OCI-LY1 (cell line): Measurements from ENCODE around the gene COBL.

Experiments used
- H2AFZ ChIP-seq: fragments of 200-600 bp; sonication (generic), shearing (Covaris generic); 2 replicates; pipeline ENCODE4 v1.6.0; 2014; ENCODE audit warnings: antibody characterized with exemption, mild to moderate bottlenecking, low read length
- H3F3A ChIP-seq: fragments of 200-600 bp; sonication (generic), shearing (Covaris generic); 2 replicates; pipeline ENCODE4 v1.6.0; 2014; ENCODE audit warnings: mild to moderate bottlenecking, antibody characterized with exemption, low read length, moderate library complexity; ENCODE audit not compliant: insufficient read depth
- H3K27ac ChIP-seq: fragments of 200-600 bp; sonication (generic); 2 replicates; pipeline ENCODE4 v1.5.1; 2014; ENCODE audit warnings: low read length, mixed run types, mild to moderate bottlenecking, low read depth; ENCODE audit not compliant: poor library complexity, severe bottlenecking
- H3K27me3 ChIP-seq: fragments of 200-600 bp; sonication (generic); 2 replicates; pipeline ENCODE4 v1.6.0; 2014; ENCODE audit warnings: antibody characterized with exemption, mild to moderate bottlenecking, low read length, moderate library complexity; ENCODE audit not compliant: insufficient read depth
- H3K36me3 ChIP-seq: fragments of 200-600 bp; sonication (generic); 2 replicates; pipeline ENCODE4 v1.6.1; 2014; ENCODE audit warnings: mild to moderate bottlenecking, antibody characterized with exemption, low read length, moderate library complexity, mixed read lengths; ENCODE audit not compliant: insufficient read depth
- H3K4me1 ChIP-seq: fragments of 200-600 bp; sonication (generic); 2 replicates; pipeline ENCODE4 v1.5.1; 2014; ENCODE audit warnings: mild to moderate bottlenecking, low read length, moderate library complexity; ENCODE audit not compliant: insufficient read depth, severe bottlenecking
- H3K4me2 ChIP-seq: fragments of 200-600 bp; sonication (generic), shearing (Covaris generic); 2 replicates; pipeline ENCODE4 v1.6.1; 2014; ENCODE audit warnings: low read length
- H3K4me3 ChIP-seq: fragments of 200-600 bp; sonication (generic); 2 replicates; pipeline ENCODE4 v1.5.1; 2014; ENCODE audit warnings: low read length, low read depth, mild to moderate bottlenecking, mixed read lengths; ENCODE audit not compliant: poor library complexity, severe bottlenecking
- H3K79me2 ChIP-seq: fragments of 200-600 bp; shearing (Covaris generic); 2 replicates; pipeline ENCODE4 v1.6.1; 2016; ENCODE audit warnings: mixed run types, low read length, mixed read lengths; ENCODE audit not compliant: insufficient read depth
- H3K9ac ChIP-seq: fragments of 200-600 bp; sonication (generic), shearing (Covaris generic); 2 replicates; pipeline ENCODE4 v1.6.1; 2014; ENCODE audit warnings: mild to moderate bottlenecking, low read length, mixed read lengths
- H3K9me2 ChIP-seq: fragments of 200-600 bp; sonication (generic), shearing (Covaris generic); 2 replicates; pipeline ENCODE4 v1.6.1; 2014; ENCODE audit warnings: low read depth, mild to moderate bottlenecking, low read length, mixed read lengths
- H3K9me3 ChIP-seq: fragments of 200-600 bp; shearing (Covaris generic); 2 replicates; pipeline ENCODE4 v1.6.1; 2014; ENCODE audit warnings: low read length, mixed read lengths
- H4K20me1 ChIP-seq: fragments of 200-600 bp; sonication (generic), shearing (Covaris generic); 2 replicates; pipeline ENCODE4 v1.6.0; 2016; ENCODE audit warnings: mild to moderate bottlenecking, low read length; ENCODE audit not compliant: insufficient read depth
- EZH2 ChIP-seq: fragments of 200-600 bp; sonication (generic), shearing (Covaris generic); IDR thresholded peaks from 2 replicates; pipeline ENCODE4 v1.8.0; 2017; ENCODE audit warnings: borderline replicate concordance, mixed run types, mild to moderate bottlenecking, antibody characterized with exemption, low read length, moderate library complexity, mixed read lengths
- TF ChIP-seq, protein P1 (sequence below): fragments of 200-600 bp; sonication (generic), shearing (Covaris generic); IDR thresholded peaks from 2 replicates; pipeline ENCODE4 v1.5.1; 2017; ENCODE audit warnings: mild to moderate bottlenecking, antibody characterized with exemption, low read length, moderate library complexity, mixed read lengths

COBL gene

DNA sequence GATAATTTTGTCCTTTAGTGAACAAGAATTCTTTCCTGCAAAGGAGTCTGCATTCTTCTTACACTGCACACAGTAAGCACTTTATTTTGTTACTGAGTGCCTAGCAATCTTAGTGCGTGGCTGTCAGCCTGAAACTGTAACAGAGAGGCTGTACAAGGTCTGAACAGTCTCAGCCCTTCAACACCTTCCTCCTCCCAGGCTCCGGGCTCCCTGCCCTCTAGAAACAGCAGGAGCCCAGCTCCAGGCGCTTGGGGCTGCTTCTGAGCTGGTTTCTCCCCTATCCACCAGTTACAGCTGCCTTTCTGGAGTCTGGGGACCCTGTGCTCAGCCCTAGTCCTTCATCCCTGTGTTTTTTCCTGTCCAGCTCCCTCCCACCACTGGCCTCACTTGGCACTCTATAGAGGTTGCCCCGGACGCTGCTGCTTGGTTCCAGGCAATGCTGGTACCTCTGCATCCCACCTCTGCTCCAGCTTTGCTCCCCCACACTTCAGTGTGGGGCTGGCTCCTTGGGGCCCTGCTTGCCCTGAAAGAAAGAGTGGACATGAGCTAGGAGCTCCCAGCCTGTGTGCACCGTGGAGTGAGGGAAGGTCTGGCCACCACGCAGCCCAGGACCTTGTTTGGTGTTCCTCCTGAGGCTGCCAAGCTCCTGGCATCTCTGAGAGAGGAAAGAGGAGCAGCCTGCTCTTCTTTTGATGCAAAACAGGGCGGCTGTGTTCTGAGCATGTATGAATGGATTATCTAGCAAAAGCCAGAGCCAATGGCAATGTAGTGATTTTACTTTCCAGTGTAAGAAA lies 282.7 kb downstream of the COBL start:
- Histone ChIP-seq H3K27ac (no peak overlapping the region), H3F3A (no peaks in the 10 kb centered on the region), H3K36me3 (no peaks in the 10 kb centered on the region), H3K4me3 (no peak overlapping the region), H3K27me3 (no peaks in the 10 kb centered on the region), H3K9me2 (no peaks in the 10 kb centered on the region), H3K79me2 (no peaks in the 10 kb centered on the region), H3K9me3 (no peaks in the 10 kb centered on the region), H3K4me2 (no peak overlapping the region), H4K20me1 (no peaks in the 10 kb centered on the region), H3K4me1 (no peaks in the 10 kb centered on the region), H2AFZ (no peak overlapping the region), H3K9ac (no peak overlapping the region)
- TF ChIP-seq, protein P1, sequence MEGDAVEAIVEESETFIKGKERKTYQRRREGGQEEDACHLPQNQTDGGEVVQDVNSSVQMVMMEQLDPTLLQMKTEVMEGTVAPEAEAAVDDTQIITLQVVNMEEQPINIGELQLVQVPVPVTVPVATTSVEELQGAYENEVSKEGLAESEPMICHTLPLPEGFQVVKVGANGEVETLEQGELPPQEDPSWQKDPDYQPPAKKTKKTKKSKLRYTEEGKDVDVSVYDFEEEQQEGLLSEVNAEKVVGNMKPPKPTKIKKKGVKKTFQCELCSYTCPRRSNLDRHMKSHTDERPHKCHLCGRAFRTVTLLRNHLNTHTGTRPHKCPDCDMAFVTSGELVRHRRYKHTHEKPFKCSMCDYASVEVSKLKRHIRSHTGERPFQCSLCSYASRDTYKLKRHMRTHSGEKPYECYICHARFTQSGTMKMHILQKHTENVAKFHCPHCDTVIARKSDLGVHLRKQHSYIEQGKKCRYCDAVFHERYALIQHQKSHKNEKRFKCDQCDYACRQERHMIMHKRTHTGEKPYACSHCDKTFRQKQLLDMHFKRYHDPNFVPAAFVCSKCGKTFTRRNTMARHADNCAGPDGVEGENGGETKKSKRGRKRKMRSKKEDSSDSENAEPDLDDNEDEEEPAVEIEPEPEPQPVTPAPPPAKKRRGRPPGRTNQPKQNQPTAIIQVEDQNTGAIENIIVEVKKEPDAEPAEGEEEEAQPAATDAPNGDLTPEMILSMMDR = no peak
- no peak for TF ChIP-seq EZH2

DNA sequence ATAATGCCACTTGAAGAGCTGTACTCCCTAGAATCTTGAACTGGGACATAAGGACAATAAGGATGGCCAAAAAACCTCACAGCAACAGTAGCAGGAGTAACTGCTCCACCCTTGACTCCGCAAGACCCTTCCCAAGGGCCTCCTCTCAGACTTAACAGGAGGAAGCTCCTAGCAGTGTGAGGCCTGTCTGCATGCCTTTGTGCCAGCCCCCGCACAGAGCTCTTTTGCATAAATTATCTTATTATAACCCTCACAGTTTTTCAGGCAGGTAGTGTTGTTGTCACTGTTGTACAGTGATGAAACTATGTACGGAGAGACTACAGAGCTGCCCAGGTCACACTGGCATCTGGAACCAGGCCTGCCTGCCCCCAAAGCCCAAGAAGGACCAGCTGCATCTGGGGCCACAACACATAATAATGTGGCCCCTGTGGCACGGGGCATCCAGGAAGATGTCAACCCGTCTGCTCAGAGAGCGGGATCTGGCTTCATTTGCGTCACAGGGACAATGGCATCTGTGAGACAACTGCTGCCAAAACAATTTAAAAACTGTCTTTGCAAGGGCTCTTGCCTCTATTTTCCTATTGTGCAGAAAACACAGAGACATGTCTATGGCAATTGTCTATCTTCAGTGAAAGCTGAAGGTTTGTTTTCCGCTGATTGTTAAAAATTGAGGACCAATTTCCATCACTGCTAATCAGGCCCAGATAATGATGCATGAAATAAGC lies 284.7 kb downstream of the COBL start:
- no peaks in the 10 kb centered on the region for H3K9me3 ChIP-seq
- H3K9me2 ChIP-seq = no peaks in the 10 kb centered on the region
- H3K27ac ChIP-seq = no peak overlapping the region
- H3K4me3 ChIP-seq = no peak overlapping the region
- H3K36me3 ChIP-seq = no peaks in the 10 kb centered on the region
- H2AFZ ChIP-seq = no peak overlapping the region
- H3K27me3 ChIP-seq = no peaks in the 10 kb centered on the region
- no peak overlapping the region for H3K9ac ChIP-seq
- H3K79me2 ChIP-seq = no peaks in the 10 kb centered on the region
- no peaks in the 10 kb centered on the region for H3K4me1 ChIP-seq
- no peak for TF ChIP-seq EZH2
- TF ChIP-seq, protein P1 = no peak
- no peak overlapping the region for H3K4me2 ChIP-seq
- no peaks in the 10 kb centered on the region for H4K20me1 ChIP-seq
- H3F3A ChIP-seq = no peaks in the 10 kb centered on the region

DNA sequence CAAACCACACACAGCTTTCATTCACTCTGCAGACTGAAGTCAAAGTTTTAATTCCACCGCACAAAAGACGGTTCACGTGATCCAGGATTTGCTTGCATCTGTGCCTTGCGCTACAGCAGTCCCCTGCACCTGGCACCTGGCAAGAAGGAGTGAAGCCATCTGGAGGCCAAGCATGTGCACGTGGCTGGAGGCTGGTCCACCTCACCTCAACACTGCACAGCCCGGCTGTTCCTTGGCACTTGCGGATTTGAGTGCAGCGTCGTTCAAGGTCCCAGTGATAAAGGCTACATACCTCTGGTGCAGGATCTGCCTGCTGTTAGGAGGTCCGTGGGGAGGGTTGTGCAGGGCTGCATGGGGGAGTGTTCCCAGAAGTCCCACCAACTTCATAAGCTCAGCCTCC lies 285.4 kb downstream of the COBL start:
- Histone ChIP-seq H3K4me3 (no peak overlapping the region), H3K9me3 (no peaks in the 10 kb centered on the region), H3K27ac (no peak overlapping the region), H3K4me1 (no peaks in the 10 kb centered on the region), H2AFZ (no peak overlapping the region), H3K9me2 (no peaks in the 10 kb centered on the region), H3F3A (no peaks in the 10 kb centered on the region), H3K27me3 (no peaks in the 10 kb centered on the region), H3K9ac (no peak overlapping the region), H3K36me3 (no peaks in the 10 kb centered on the region), H4K20me1 (no peaks in the 10 kb centered on the region), H3K79me2 (no peaks in the 10 kb centered on the region), H3K4me2 (no peak overlapping the region)
- TF ChIP-seq, protein P1 = no peak
- no peak for TF ChIP-seq EZH2
